ENCODE data around the gene ANXA10.

- TF ChIP-seq SUZ12 (IDR thresholded peaks at IDR 0.05; ENCODE audit: low read length) = no peak
- TF ChIP-seq RNF2 (IDR thresholded peaks at IDR 0.05; ENCODE audit: borderline replicate concordance, low read depth, low read length, missing control alignments, poor library complexity, severe bottlenecking) = no peak
- no peak for TF ChIP-seq EGR1 (IDR thresholded peaks at IDR 0.05; ENCODE audit: borderline replicate concordance, low read depth, low read length)
- no peak for TF ChIP-seq CTCF (IDR thresholded peaks at IDR 0.05; ENCODE audit: control extremely low read depth in 1 of 3, insufficient read depth in 1 of 3, low read depth in 1 of 3, low read length in 3 of 3)
- TF ChIP-seq SRF (IDR thresholded peaks at IDR 0.05; ENCODE audit: low read depth, low read length) = no peak
- no peak for TF ChIP-seq POLR2A (IDR thresholded peaks at IDR 0.05; ENCODE audit: control extremely low read depth in 1 of 2, low read depth in 2 of 2, low read length in 2 of 2)
These were observed 28.5 kb downstream of the ANXA10 start for GRCh38 chr4:168120811-168121210.

Measured in H1 (cell line).